Daoy (cell line): Measurements from ENCODE around the gene CORO1C. TPM values are rescaled to one million over a fixed set of nuclear protein-coding genes. Genes with fewer than 3 reads are reported as not detected.
"Not testable (repeated sequence)": the region's sequence is repeated elsewhere in the genome, so short reads cannot be mapped to it uniquely, and the experiment has no call there.

ENCODE experiments used
- DNase-seq: peaks from one replicate; pipeline ENCODE4 v3.0.0-alpha.2; 2015; ENCODE audit warnings: low read depth
- total RNA-seq: library from RNA; depleted of rRNA; stranded (reverse); fragments of >200 nt; shearing (Covaris generic); gene quantifications from 2 replicates; pipeline ENCODE4 v1.2.3, GENCODE V29; 2014; rRNA removed

CORO1C gene
- total RNA-seq = 65.4 and 136 TPM in 2 replicates

DNA sequence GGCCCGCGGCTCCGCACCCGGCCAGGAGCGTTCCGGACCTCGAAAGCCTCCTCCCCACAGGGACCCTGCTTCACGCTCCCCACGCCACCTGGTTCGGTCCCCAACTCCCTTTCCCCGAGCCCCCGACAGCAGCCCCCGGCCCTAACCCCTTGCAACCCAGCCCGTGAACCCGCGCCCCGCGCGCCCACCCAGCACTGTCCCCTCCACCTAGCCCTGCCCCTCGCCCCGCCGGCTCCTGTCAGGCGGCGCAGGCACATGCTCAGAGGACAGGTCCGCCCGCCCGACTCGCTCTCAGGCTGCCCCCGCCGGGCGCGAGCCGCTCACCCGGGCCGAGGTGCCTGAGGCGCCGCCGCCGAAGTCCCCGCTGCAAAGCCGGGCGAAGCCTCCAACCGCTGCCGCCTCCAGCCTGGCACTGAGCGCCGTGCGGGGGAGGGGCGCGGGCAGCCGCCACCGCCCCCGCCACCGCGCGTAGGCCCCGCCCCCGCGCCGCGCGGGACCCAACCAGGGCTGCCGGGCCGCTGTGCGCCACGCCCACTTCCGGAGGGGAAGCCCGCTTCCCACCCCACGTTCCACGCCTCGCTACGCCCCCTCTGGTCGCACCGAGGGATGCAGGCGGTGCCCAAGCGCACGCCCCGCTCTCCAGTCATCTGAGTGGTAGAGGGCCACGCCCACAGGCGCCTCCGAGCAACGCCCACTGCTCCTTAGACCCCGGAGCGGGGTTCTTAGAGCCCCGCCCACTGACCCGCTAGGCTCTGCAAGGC is at the start of gene CORO1C:
TSS of gene CORO1C (minus strand) at position 414 of the 761 bp plus-strand sequence. CDS start 30,200 bp downstream, outside the sequence.
- peak; percentile 99 for DNase-seq

DNA sequence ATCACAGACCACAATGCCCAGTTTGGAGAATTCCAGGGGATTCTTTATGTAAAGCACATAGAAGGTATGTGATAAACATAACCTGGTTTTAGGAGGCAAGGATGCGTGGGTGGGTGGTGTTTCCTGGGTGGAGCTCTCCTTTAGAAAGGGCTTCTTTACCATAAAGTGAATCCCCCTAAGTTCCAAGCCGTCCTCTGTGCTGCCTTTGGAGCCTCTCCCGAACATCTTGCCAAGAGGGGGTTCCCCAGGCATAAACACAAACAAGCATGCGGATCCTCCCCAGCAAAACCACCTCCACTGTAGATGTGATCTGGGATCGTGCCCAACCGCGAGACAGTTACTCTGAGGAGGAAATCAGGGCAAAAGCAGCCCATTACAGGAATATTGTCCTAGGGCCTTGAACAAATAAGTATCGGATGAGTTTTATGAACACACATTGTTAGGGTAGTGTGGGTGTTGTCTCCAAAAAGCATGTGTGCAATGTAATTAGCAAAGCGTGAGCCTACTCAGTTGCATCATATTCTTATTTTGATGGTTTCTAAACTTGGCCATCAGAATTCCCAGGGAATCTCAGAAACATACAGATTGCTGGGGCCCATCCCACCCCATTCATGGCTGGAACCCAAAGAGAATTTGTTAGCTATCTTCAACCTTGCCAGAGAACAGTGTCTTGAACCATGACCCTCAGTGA is 48.8 kb upstream of the CORO1C start:
- DNase-seq = no peak

DNA sequence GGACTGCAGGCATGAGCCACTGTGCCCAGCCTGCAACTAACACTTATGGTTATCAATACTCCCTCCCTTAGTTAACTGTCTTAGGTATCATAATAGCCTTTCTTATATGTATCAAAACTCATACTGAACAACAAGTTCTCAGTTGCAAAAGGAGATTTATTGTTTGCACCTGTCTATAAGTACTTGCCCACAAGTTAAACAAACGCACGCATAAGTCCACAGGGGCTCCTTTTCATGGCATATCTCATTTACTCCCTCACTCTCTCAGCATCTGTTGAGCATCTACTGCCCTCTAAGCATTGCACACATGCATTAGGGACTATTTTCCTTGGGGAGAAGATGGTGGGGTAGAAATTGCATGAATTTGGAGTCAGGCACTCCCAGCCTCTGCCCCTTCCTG is 46.7 kb upstream of the CORO1C start:
- no peak for DNase-seq

DNA sequence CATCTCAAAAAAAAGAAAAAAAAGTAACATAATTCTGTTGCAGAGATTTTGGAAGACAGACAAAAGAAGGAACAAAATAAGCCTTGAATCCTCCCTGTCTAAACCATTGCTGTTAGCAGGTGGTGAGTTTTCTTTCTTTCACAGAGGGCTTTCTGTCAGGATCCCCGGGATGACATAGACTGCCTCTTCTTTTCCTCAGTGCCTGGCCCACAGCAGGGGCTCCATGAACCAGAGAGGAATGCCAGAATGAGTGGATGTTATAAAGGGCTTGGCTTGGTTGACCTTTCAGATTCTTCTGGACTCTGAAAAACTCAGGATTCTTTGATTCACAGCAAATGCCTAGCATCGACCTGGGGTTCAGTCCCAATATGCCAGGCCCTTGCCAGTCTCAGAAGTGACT is 45.8 kb upstream of the CORO1C start:
- no peak for DNase-seq

DNA sequence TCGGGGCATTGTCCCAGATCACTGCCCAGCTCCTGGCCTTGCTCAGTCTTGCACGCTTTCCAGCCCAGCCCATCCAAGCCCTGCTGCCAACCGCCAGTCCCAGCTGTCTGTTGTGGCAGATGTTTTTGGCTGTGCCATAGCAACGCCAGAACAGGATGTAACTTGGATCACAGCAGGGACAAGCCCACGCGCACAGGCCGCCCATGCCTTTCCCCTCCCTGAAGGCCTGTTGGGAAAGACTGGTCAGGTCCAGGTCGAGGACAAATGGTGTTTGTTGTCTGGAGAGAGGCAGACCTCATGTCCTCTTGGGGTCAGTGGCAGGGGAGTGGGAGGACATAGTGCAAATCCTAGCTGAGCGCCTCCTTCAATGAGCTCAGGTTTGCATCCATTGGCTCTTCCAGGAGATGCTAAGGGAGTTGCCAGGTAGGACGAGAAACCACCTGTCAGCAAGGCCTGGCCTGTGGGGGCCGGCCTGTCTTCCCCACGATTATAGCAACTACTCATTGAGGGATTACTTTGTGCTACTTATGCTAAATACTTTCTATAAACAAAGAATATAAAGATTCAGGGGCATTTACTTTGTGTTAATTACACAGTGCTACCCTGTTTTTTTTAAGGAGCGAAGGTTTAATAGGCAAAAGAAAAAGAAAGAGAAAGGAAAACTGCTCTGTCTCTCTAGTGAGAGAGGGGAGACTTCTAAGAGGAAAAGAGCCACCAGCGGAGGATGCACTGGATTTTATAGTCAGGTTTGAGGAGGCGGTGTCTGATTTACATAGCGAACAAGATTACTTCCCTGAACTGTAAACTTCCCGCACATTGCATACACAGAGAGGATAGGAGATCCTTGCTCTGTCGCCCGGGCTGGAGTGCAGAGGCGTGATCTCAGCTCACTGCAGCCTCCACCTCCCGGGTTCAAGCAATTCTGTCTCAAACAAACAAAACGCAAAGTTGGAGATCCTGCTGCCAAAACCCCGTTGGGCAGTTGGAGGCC is 42.8 kb upstream of the CORO1C start:
- DNase-seq = peak; percentile 83

DNA sequence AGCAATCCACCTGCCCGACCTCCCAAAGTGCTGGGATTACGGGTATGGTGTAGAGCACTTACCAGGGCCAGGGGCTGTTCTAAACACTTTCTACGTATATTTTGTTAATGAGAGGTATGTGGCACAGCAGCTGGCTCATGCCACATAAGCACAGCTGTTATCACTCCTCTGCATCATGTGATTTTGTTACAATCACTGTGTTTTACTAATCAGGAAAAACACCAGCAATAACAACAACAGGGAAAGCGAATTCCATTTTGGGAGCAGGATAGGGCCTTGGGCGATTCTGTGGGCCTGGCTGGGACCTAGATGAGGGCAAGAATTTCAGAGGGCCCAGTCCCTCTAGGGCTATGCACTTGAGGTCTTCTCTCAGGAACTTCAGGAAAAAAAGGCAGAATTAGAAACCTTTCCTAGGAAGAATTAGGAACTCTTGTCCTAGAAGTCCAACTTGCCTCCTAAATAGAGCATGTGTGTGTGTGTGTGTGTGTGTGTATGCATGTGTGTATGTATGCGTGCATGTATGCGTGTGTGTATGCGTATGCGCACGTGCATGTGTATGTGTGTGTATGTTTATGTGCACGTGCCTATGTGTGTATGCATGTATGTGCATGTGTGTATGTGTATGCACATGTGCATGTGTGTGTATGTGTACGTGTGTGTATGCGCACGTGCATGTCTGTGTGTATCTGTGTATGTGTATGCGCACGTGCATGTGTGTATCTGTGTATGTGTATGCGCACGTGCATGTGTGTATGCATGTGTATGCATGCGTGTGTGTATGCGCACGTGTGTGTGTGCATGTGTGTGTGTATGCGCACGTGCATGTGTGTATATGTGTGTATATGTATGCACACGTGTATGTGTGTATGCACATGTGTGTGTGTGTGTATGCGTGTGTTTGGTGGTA is 41.8 kb upstream of the CORO1C start:
- DNase-seq = no peak

DNA sequence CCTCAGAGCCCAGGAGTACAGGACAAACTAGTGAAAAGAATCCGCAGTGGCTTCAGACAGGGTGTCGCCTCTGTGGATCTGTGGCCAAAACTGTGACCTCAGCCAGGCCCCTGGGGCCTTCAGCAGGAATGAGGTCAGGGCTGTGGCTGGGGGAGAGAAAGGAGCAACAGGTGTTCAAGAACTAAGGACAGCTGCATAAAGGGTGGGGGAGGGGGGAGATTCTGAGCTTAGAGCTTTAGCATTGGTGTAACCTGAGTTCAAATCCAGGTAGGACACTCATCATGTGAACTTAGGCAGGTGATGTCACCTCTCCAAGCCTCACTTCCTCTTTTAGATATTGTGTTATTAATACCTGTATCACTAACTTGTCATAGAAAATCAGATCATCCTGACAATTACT is 40.9 kb upstream of the CORO1C start:
- no peak for DNase-seq

DNA sequence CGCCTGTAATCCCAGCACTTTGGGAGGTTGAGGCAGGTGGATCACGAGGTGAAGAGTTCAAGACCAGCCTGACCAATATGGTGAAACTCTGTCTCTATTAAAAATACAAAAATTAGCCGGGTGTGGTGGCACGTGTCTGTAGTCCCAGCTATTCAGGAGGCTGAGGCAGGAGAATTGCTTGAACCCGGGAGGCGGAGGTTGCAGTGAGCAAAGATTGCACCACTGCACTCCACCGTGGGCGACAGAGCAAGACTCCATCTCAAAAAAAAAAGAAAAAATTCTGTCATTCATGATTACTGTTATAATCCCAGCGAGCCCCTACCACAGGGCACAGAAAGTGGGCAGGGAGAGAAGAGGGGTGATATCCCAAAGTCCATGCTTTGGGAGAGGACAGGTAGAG is 40.5 kb upstream of the CORO1C start:
- not testable (repeated sequence) for DNase-seq

DNA sequence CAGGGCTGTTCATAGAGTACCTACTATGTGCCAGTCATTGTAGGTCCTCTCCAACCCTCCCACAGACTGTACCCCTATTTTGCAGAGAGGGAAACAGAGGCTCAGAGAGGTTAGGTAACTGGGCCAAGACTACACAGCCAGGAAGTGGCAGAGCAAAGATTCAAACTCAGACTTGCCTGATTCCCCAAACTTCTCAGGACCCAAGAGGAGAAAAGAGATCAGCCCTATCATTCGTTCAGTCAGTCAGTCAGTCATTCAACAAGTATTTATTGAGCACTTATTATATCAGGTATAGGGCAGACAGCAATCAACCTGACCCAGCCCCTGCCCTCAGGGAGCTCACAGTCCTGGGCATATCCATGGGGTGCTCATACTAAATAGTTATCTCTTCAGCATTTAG is 39.6 kb upstream of the CORO1C start:
- DNase-seq = no peak

DNA sequence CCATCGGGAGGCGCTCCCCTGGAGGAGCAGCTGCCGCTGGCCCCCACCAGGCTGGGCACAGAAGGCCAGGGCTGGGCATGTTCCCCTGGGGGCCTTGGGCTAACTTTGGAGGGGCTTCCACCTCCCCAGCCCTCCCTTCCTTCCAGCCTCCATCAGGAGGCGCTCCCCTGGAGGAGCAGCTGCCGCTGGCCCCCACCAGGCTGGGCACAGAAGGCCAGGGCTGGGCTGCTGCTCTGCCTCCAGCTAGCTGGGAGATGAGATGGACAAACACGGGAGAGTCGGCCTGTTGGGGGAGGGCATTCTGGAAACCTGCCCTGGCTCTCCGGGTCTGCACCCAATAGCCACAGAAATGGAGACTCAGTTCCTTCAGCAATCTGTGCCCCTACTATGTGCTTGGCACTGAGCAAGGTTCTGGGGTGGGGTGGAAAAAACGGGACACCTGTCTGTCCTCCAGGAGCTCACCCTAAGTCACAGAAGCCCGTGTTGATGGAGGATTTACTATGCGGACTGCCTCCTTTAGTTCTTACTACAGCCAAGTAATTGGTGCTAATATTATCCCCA is 39.0 kb upstream of the CORO1C start:
- no peak for DNase-seq

DNA sequence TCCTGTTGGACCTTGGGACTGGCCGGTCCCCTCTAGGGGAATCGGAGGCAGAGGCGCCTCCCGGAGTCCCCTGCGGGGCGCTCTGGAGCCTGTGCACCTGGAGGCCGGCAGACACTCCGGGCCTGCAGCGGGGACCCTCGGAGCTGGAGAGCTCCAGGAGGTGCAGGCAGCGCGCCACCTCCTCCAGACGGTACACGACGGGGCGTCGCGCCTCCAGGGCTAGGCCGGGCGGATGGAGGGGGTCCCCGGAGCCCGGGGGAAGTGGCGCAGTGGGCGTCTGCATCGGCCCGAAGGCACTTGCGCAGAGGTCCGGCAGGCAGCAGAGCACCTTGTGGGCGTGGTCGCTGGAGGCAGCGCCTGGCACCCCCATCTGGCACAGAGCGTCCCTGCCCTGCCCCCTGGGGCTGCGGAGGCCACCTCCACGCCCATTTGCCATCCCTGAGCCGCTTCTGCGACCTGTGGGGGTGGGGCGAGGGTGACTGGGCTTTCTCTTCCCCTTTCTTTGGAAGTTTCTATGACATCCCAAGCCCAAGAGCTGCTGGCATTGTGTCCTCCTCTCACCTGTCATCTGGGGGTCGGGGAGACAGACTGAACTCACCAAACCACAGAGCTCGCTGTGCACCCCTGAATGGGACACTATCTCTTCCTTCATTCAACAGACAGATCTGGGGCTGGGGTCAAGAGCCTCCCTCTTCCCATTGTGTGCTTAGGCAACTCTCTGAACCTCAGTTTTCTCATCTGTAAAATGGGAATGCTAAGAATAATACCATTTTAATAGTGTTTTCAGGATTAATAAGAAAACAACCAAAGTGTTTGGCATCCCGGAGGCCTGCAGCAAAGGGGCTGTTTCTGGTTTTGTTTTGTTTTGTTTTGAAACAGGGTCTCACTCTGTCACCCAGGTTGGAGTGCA is 37.5 kb upstream of the CORO1C start:
- no peak for DNase-seq

DNA sequence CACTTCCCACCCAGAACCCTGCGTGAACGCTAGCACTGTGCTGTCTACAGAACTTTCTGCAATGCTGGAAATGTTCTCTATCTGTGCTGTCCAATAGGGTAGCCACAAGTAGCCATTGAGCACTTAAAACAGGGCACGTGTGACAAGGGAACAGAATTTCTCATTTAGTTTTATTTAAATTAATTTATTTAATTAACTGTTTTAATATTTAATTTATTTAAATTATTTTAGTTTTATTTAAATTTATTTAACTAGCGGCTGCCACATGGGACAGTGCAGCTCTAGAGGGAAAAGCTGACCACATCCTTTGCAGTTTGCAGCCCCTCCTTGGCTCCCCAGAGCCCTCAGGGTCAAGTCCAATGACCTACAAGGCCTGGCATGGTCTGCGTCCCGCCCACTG is 35.0 kb upstream of the CORO1C start:
- no peak for DNase-seq

DNA sequence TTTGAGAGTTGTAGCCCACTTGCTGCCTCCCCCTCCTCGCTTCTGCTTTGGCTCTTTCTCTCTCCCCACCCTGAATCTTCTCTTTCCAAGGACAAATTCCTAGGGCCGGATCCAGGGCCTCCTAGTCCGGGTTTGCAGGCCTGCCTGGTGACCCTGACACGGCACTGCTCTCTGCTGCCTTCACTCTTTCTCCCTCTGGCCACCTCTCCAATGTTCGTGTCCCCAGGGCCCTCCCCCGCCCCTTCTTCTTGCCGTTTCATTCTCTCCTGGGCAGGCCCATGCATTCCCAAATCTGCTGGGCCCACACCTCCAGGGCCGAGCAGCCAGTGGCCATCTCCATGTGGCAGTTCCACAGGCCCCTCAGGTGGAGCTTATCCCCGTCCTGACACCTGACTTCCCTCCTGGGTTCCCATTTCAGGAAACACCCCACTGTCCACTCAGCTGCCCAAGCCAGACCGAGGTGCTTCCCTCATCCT is 34.0 kb upstream of the CORO1C start:
- no peak for DNase-seq

DNA sequence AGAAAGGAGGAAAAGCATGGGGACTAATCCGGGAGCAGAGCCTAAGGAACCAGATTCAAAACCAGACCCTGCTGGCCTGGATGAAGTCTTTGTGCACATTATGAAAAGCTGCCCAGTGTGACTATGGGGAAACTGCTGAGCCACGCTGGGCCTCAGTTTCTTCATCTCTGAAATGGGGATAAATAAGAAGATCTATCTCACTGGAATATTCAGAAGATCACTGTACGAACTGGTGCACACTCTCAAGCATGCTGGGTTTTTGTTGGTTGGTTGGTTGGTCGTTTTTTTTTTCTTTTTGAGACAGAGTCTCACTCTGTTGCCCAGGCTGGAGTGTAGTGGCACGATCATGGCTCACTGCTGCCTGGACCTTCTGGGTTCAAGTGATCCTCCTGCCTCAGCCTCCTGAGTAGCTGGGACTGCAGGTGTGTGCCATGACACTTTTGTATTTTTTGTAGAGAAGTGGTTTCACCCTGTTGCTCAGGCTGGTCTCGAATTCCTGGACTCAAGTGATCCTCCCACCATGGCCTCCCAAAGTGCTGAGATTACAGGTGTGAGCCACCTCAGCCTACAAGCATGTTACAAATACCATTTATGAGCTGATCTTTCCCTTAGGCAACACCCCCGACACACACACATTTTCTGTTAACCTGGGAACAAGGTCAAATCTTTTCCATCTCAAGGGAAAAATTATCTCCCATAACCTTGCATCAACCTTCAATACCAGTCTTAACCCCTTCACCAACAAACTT is 33.4 kb upstream of the CORO1C start:
- no peak for DNase-seq

DNA sequence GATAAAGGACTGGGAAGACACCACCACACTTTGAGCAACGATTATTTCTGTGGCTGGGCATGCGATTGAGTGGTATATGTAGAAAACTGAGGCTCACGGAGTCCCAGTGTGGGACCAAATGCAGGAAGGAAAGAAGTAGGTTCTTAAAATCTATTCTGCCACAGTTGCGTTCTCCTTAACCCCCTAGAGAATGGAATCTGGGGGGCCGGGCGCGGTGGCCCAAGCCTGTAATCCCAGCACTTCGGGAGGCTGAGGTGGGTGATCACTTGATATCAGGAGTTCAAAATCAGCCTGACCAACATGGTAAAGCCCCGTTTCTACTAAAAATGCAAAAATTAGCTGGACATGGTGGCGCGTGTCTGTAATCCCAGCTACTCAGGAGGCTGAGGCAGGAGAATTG is 29.9 kb upstream of the CORO1C start:
- no peak for DNase-seq

DNA sequence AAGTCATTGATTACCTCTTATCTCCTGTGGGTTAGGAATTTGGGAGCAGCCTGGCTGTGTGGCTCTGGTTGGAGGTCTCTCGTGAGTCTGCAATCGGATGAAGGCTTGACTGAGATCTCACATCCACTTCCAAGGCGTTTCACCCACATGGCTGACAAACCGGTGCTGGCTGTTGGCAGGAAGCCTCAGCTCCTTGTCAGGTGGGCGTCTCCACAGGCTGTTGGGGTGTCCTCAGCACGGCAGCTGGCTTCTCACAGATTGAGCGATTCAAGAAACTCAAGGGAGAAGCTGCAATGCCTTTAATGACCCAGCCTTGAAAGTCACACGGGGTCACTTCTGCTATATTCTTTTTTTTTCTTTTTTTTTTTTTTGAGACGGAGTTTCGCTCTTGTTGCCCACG is 28.6 kb upstream of the CORO1C start:
- no peak for DNase-seq

DNA sequence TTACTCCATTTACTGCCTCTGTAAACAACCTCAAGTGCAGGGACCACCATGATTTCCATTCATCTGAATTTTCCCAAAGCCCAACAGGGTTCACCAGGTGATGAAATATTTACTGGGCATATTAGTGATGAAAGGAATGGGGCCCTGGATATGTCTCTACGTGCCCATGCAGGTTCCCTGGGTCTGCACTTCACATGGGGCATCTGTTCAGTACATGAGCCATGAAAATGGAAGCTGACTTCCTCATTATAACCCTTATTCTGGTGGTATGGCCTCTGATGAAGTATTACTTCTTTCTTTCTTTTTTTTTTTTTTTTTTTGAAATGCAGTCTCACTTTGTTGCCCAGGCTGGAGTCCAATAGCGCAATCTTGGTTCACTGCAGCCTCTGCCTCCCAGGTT is 26.5 kb upstream of the CORO1C start:
- no peak for DNase-seq

DNA sequence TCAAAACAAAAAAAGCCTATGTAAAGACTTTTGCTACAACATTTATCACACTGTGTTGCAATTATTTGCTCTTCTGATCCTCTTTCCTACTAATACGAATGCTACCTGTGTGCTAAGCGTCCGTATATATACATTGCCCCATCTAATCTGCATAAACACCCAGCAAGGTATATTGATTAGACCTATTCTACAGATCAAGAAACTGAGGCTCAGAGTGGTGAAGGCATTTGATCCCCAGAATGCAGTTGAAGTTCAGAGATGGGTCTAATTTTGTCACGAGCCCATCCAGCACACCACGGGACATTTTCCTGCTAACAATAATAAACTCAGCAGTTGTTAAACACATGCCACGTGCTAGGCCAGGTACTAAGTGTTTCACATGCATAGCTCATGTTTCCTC is 25.1 kb upstream of the CORO1C start:
- DNase-seq = no peak

DNA sequence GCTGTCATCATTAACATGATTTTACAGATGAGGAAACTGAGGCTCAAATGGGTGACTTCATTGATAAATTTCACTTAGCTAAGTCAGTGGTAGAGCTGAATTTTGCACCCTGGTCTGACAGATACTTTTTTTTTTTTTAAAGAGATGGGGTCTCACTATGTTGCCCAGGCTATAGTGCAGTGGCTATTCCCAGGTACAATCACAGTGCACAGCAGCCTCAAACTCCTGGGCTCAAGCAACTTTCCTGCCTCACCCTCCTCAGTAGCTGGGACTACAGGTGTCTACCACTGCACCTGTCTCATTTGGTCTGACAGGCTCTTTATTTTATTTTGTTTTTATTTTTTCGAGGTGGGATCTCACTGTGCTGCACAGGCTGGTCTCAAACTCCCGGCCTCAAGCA is 24.2 kb upstream of the CORO1C start:
- DNase-seq = no peak
